ENCODE measurements around the gene ARRDC1.

The ARRDC1 gene

DNA sequence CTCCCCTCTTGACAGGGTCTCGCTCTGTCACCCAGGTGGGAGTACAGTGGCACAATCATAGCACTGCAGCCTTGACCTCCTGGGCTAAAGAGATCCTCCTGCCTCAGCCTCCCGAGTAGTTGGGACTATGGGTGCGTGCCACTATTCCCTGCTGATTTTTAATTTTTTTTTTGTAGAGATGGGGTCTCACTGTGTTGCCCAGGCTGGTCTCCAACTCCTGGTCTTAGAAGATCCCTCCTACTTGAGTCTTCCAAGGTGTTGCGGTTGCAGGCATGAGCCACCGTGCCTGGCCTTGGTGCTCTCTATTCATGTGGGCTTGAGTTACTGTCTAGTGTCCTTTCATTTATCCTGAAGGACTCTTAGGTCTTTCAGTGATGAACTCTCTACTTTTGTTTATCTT lies 37.4 kb downstream of the ARRDC1 start:
- DNase-seq, result no peak

- DNase-seq, result no peak
Measured at GRCh38 chr9:137643921-137644320, 38.4 kb downstream of the ARRDC1 start.

- DNase-seq, result no peak
Measured at GRCh38 chr9:137645211-137645610, 39.7 kb downstream of the ARRDC1 start.

- DNase-seq, result no peak
Measured at GRCh38 chr9:137646341-137646740, 40.9 kb downstream of the ARRDC1 start.

- DNase-seq, result no peak
Measured at GRCh38 chr9:137647096-137647714, 41.7 kb downstream of the ARRDC1 start.

DNA sequence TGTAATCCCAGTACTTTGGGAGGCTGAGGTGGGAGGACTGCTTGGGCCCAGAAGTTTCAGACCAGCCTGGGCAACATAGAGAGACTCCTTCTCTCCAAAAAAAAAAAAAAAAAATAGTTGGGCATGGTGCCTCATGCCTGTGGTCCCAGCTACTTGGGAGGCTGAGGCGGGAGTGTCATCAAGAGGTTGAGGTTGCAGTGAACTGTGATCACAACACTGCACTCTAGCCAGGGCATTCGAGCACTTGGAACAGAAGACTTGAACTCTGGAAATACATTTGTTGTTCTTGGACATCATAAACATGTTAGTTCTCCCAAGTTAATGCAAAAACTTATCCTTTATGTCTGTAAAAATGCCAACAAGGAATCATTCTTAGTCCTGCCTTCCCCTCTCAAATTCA lies 42.9 kb downstream of the ARRDC1 start:
- no peak for DNase-seq

GRCh38 chr9:137649553-137649952 lies 44.1 kb downstream of the ARRDC1 start:
- DNase-seq, result no peak

- DNase-seq, result no peak
Measured at GRCh38 chr9:137650259-137650658, 44.8 kb downstream of the ARRDC1 start.

GRCh38 chr9:137650779-137651178 lies 45.3 kb downstream of the ARRDC1 start:
- no peak for DNase-seq

GRCh38 chr9:137656416-137656815 lies 50.9 kb downstream of the ARRDC1 start:
- DNase-seq, result no peak

DNA sequence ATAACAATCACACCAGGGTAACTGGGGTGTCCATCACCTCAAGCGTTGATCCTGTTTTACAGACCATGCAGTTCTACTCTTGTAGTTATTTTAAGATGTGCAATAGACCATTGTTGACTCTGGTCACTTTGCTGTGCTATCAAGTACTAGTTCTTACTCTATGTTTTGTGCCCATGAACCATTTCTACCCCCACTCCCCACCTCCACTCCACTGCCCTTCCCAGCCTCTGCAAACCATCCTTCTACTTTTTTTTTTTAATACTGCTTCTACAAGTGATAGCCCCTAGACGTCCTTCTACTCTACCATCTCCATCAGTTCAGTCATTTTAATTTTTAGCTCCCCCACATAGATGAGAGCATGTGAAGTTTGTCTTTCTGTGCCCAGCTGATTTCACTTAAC lies 52.1 kb downstream of the ARRDC1 start:
- DNase-seq, result no peak

- no peak for DNase-seq
Measured at GRCh38 chr9:137658781-137659180, 53.3 kb downstream of the ARRDC1 start.

DNA sequence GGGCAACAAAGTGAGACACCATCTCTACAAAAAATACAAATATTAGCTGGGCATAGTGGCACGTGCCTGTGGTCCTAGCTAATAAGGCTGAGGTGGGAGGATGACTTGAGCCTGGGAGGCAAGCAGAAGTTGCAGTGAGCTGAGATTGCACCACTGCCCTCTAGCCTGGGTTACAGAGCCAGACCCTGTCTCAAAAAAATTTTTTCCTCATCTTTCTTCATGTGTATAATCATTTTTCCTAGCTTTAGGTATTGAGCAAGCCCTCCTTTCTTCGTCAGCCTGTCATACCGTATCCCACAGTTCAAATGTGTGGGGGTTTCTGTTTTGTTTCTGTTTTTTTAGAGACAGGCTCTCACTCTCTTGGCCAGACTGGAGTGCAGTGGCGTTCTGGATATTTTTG lies 54.7 kb downstream of the ARRDC1 start:
- DNase-seq, result no peak

GRCh38 chr9:137663584-137663983 lies 58.1 kb downstream of the ARRDC1 start:
- DNase-seq, result no peak

GRCh38 chr9:137664676-137665075 lies 59.2 kb downstream of the ARRDC1 start:
- no peak for DNase-seq
